Urothelium cell line (cell line): Measurements from ENCODE around the gene PSME1.

Experiments
- DNase-seq: peaks from one replicate; pipeline ENCODE4 v3.0.0; 2011; ENCODE audit warnings: low spot score, mixed read lengths
- FAIRE-seq: peaks from 2 replicates; lab custom pipeline; 2011; peaks lifted over from hg19 to GRCh38; lab: Jason Lieb, UNC

The PSME1 gene

DNA sequence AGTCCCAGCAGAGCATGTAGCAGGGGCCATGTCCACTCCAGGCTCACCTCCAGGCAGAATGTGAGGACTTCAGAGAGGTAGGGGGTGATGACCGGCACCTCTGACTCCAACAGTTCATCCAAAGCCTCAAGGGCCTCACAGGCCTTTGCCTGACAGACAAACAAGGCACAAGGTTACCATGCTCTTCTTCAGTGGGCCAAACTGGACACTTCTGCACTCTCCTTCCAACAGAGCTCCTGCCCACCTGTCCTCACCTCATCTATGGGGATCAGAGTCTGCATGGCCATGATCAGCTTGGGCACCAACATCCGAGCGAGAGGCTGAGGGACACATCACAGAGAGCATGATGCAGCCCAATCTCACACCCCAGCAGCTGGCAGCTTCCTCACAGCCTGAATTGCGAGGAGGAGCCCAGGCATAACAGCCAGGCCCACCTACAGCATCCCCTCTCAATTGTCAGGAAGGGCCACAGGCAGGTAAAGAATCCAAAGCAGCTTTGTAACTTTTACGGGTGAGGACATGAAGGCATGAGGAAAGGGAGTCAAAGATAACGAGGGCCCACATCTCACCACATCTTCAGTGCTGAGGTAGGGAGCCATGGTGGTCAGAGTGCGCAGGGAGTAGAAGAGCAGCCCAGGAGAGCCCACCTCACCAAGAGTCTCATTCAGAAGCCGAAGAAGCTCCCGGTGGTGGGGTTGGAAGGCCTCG is 51.0 kb downstream of the PSME1 start:
- DNase-seq, result no peak
- FAIRE-seq, result no peak

- DNase-seq (no peak), FAIRE-seq (no peak)
Observed at GRCh38 chr14:24187539-24187915, 51.5 kb downstream of the PSME1 start.
